ENCODE data around the gene TPCN1. TPM values are rescaled to one million over a fixed set of nuclear protein-coding genes. Genes with fewer than 3 reads are reported as not detected.

Gene TPCN1
- total RNA-seq, 4 donors from 2014 or later, result 16.5 to 38.4 (median 28.8) TPM

DNA sequence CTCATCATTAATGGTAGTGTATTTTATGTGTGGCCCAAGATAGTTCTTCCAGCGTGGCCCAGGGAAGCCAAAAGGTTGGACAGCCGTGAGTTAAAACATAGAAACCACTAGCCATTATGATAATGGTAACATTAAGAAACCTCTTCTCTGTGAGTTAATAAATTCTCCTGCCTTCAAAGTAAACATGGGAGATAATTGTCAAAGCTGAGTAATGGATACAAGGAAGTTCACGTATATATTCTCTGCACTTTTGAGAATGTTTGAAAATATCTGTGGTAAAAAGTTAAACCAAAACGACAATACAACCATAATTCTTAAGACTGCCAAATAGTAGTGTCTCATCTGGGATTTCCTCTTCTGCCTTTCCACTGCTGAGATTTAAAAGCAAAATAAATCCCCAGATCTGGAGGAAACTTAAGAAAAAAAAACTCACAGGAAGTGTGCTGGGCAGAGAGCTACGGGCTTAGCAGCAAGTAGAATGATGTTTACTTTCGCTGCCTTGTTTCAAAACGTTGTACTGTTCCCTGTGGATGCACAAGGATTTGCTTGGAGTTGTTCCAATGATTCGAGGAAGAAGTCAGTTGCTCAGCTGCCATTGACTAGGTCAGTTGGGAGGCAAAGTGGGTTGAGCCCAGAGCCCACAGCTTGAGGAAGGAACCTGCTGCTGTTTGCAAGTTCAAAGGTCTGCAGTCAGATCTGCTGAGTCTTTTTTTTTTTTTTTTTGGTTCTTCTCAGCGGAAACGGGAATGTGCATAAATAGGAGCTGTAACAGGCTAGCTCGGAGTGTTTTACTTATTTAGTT, 1.7 kb downstream of the TPCN1 start:
- TF ChIP-seq POLR2A (IDR thresholded peaks at IDR 0.05), result no peak
- TF ChIP-seq, protein P1, sequence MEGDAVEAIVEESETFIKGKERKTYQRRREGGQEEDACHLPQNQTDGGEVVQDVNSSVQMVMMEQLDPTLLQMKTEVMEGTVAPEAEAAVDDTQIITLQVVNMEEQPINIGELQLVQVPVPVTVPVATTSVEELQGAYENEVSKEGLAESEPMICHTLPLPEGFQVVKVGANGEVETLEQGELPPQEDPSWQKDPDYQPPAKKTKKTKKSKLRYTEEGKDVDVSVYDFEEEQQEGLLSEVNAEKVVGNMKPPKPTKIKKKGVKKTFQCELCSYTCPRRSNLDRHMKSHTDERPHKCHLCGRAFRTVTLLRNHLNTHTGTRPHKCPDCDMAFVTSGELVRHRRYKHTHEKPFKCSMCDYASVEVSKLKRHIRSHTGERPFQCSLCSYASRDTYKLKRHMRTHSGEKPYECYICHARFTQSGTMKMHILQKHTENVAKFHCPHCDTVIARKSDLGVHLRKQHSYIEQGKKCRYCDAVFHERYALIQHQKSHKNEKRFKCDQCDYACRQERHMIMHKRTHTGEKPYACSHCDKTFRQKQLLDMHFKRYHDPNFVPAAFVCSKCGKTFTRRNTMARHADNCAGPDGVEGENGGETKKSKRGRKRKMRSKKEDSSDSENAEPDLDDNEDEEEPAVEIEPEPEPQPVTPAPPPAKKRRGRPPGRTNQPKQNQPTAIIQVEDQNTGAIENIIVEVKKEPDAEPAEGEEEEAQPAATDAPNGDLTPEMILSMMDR (IDR thresholded peaks at IDR 0.05), result no peak
- intact Hi-C loops (cut with DNase I; ENCODE audit: low total_unique reads), result no loop called here
- WGBS, 2 donors, result 21 to 26% methylated on average over 11 of the region's 11 CpGs
- H3K4me3 ChIP-seq (ENCODE audit: low read depth, poor library complexity, severe bottlenecking), result no peak overlapping the region
- DNase-seq (ENCODE audit: low spot score in 2 of 2), result peak in 1 of 2 donors; percentile 79

DNA sequence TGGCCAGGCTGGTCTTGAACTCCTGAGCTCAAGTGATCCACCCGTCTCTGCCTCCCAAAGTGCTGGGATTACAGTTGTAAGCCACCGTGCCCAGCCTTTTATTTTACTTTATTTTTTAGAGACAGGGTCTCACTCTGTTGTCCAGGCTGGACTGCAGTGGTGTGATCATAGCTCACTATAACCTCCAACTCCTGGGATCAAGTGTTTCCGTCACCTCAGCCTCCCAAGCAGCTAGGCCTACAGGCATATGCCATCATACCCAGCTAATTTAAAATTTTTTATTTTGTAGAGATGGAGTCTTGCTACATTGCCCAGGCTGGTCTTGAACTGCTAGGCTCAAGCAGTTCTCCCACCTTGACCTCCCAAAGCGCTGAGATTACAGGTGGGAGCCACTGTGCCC, 3.7 kb downstream of the TPCN1 start:
- WGBS, 2 donors, result 92 to 94% methylated on average over 4 of the region's 4 CpGs
- no peak for DNase-seq (ENCODE audit: low spot score in 2 of 2)
- intact Hi-C loops (cut with DNase I; ENCODE audit: low total_unique reads), result no loop called here
- TF ChIP-seq, protein P1 (IDR thresholded peaks at IDR 0.05), result no peak
- no peak for TF ChIP-seq POLR2A (IDR thresholded peaks at IDR 0.05)
- H3K4me3 ChIP-seq (ENCODE audit: low read depth, poor library complexity, severe bottlenecking), result no peak overlapping the region

DNA sequence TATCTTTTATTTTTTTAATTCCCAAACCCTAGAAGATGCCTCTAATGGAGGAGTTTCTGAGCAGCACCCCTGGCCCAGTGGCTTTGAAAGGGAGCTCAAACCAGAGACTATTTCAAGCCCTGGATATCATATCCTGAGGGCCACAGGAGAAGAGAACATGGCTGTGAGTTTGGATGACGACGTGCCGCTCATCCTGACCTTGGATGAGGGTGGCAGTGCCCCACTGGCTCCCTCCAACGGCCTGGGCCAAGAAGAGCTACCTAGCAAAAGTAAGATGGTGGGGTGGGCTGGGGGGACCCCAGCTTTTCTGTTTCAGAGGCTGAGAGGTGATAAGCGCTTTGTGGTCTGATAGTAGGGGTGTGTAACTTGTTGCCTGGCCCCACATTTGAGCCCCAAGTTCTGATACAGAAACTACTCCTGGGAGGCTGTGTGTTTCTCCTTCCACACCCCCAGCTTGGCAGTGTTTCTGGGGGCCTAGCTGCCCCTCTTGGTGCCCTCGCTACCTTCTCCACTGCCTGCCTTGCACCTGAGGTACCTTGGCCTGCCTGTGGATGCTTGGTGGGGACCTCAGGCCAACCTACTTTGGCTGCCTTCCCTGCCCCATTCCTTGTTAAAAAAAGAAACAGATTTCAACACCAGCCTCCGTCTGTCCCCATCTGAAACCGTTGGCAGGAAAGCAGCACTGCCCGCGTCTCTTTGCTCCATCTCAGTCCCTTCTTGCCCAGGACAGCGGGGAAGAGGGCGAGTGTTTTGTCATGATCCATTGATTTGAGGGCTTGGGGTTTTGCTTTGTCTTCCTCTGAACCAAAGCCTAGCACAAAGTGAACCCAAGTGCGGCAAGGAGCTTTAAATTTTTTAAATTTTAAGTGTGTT, 5.7 kb downstream of the TPCN1 start:
- H3K4me3 ChIP-seq (ENCODE audit: low read depth, poor library complexity, severe bottlenecking), result no peak overlapping the region
- TF ChIP-seq POLR2A (IDR thresholded peaks at IDR 0.05), result no peak
- TF ChIP-seq, protein P1 (IDR thresholded peaks at IDR 0.05), result no peak
- intact Hi-C loops (cut with DNase I; ENCODE audit: low total_unique reads), result no loop called here
- 78 to 83% methylated on average over 13 of the region's 13 CpGs for WGBS, 2 donors
- no peak for DNase-seq (ENCODE audit: low spot score in 2 of 2)

DNA sequence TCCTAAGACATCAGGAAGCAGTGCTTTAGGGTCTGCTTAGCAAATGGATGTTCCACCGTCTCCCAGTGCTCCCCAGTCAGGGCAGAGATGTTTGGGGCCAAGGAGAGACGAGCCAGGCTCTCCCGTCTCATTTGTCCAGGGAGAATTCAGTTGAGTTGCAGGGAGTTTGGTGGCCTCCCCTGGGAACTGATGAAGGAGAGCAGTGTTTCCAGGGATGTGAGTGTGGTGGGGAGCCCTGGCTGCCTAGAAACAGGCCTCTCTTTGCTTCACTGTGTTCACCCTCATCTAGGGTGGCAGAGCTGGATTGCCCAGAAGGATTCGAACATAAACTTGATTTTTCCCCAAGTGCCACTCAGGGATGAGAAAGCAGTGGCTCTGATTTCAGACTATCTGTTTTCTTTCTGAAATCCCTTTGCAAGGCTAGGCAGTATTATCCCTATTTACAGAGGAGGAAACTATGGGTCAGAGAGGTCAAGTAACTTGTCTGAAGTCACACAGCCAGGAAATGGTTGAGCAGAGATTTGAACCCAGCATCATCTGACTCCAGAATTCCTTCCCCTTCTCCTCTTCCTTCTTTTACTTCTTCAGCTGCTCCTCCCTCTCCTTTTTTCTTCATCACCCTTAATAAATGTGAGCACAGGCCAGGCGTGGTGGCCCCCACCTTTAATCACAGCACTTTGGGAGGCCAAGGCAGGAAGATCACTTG, 6.6 kb downstream of the TPCN1 start:
- no peak overlapping the region for H3K4me3 ChIP-seq (ENCODE audit: low read depth, poor library complexity, severe bottlenecking)
- 91% methylated on average over 5 of the region's 5 CpGs for WGBS, 2 donors
- DNase-seq (ENCODE audit: low spot score in 2 of 2), result no peak
- intact Hi-C loops (cut with DNase I; ENCODE audit: low total_unique reads), result no loop called here
- TF ChIP-seq POLR2A (IDR thresholded peaks at IDR 0.05), result no peak
- TF ChIP-seq, protein P1 (IDR thresholded peaks at IDR 0.05), result no peak

DNA sequence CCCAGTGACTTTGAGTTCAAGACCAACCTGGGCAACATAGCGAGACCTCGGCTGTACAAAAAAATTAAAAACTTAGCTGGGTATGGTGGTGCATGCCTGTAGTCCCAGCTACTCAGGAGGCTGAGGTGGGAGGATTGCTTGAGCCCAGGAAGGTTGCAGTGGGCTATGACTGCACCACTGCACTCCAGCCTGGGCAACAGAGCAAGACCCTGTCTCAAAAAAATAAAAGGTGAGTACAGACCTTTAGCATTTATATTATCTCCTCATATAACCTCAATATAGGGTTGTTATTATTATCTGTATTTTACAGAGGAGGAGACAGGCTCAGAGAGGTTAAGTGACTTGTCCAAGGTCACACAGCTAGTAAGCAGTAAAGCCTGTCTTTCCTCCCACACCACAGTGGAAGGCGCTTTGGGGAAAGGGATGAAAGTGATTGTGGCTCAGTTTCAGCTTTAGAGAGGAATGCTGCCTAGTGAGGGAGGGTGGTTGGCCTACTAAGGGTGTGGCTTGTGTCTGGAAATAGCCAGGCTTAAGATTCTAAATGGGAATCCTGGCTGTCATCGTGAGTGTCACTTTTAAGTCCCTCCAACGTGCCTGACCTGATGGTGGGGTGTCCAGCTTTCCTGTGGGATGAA, 7.2 kb downstream of the TPCN1 start:
- TF ChIP-seq, protein P1 (IDR thresholded peaks at IDR 0.05), result no peak
- TF ChIP-seq POLR2A (IDR thresholded peaks at IDR 0.05), result no peak
- intact Hi-C loops (cut with DNase I; ENCODE audit: low total_unique reads), result no loop called here
- DNase-seq (ENCODE audit: low spot score in 2 of 2), result no peak
- 56 to 57% methylated on average over 5 of the region's 5 CpGs for WGBS, 2 donors
- no peak overlapping the region for H3K4me3 ChIP-seq (ENCODE audit: low read depth, poor library complexity, severe bottlenecking)
